ENCODE measurements around the gene SAMD4A.

DNA sequence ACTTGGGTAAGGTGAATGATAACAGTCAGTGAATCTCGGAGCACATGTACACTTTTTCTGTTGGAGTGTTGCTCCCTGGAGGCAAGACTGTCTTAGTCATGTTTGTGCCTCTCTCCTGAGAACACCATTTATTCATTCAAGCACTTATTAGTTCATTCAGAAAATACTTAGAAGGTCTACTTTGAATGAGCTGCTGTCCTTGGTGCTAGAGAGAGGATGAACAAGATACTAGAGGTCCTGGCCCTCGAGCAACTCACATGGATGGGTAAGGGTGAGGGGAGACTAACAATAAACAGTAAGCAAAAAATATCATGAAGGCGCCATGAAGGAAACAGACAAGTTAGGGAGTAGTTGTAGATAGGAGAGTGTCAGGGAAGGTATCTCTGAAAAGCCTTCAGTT is 17.1 kb upstream of the SAMD4A start:
- TF ChIP-seq, protein P1, sequence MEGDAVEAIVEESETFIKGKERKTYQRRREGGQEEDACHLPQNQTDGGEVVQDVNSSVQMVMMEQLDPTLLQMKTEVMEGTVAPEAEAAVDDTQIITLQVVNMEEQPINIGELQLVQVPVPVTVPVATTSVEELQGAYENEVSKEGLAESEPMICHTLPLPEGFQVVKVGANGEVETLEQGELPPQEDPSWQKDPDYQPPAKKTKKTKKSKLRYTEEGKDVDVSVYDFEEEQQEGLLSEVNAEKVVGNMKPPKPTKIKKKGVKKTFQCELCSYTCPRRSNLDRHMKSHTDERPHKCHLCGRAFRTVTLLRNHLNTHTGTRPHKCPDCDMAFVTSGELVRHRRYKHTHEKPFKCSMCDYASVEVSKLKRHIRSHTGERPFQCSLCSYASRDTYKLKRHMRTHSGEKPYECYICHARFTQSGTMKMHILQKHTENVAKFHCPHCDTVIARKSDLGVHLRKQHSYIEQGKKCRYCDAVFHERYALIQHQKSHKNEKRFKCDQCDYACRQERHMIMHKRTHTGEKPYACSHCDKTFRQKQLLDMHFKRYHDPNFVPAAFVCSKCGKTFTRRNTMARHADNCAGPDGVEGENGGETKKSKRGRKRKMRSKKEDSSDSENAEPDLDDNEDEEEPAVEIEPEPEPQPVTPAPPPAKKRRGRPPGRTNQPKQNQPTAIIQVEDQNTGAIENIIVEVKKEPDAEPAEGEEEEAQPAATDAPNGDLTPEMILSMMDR (IDR thresholded peaks at IDR 0.05): no peak
- no peak for TF ChIP-seq POLR2A (IDR thresholded peaks at IDR 0.05)

Data from lower leg skin (tissue), 3 donors.